Trophoblast cell (in vitro differentiated cells and primary cell): ENCODE results near the gene BBS4.

Source experiments
- DNase-seq, 2 donors: peaks; one replicate each; pipeline ENCODE4 v3.0.0-alpha.2; 2016
- H2AFZ ChIP-seq: 2 replicates; pipeline ENCODE4 v1.6.1; 2013; ENCODE audit warnings: low read length, moderate library complexity, mild to moderate bottlenecking; ENCODE audit not compliant: insufficient read depth, poor library complexity
- H2AK5ac ChIP-seq: 2 replicates; pipeline ENCODE4 v1.6.1; 2013; ENCODE audit warnings: mild to moderate bottlenecking, low read length
- H2BK120ac ChIP-seq: 2 replicates; pipeline ENCODE4 v1.6.1; 2013; ENCODE audit warnings: low read length, mild to moderate bottlenecking, moderate library complexity; ENCODE audit not compliant: insufficient read depth, poor library complexity
- H2BK12ac ChIP-seq: 2 replicates; pipeline ENCODE4 v1.6.1; 2013; ENCODE audit warnings: mild to moderate bottlenecking, low read length, moderate library complexity
- H2BK5ac ChIP-seq: 2 replicates; pipeline ENCODE4 v1.6.1; 2013; ENCODE audit warnings: low read length, low read depth, moderate library complexity, mild to moderate bottlenecking; ENCODE audit not compliant: poor library complexity
- H3K14ac ChIP-seq: 2 replicates; pipeline ENCODE4 v1.6.1; 2013; ENCODE audit warnings: mild to moderate bottlenecking, low read length
- H3K18ac ChIP-seq: 2 replicates; pipeline ENCODE4 v1.6.1; 2013; ENCODE audit warnings: mild to moderate bottlenecking, low read length
- H3K23ac ChIP-seq: 2 replicates; pipeline ENCODE4 v1.6.1; 2013; ENCODE audit warnings: low read length
- H3K27ac ChIP-seq: 2 replicates; pipeline ENCODE4 v1.5.1; 2013; ENCODE audit warnings: low read depth, mild to moderate bottlenecking, inconsistent platforms, low read length, moderate library complexity
- H3K27me3 ChIP-seq: 2 replicates; pipeline ENCODE4 v1.6.1; 2013; ENCODE audit warnings: inconsistent platforms, mild to moderate bottlenecking, low read length, moderate library complexity; ENCODE audit not compliant: insufficient read depth
- H3K36me3 ChIP-seq, 2 experiments: 1 replicate in 1 of 2; 2 replicates in 1 of 2; pipeline ENCODE4 v1.6.1; 2013; ENCODE audit warnings: low read length in 2 of 2, mild to moderate bottlenecking in 2 of 2, moderate library complexity in 1 of 2; ENCODE audit not compliant: insufficient read depth in 2 of 2, control insufficient read depth in 1 of 2
- H3K4ac ChIP-seq: 2 replicates; pipeline ENCODE4 v1.6.1; 2013; ENCODE audit warnings: low read depth, mild to moderate bottlenecking, low read length, moderate library complexity
- H3K4me1 ChIP-seq, 2 experiments: 1 replicate in 1 of 2; 2 replicates in 1 of 2; pipeline ENCODE4 v1.6.1; 2013; ENCODE audit warnings: low read length in 2 of 2, mild to moderate bottlenecking in 2 of 2, moderate library complexity in 1 of 2; ENCODE audit not compliant: insufficient read depth in 2 of 2, control insufficient read depth in 1 of 2
- H3K4me2 ChIP-seq: 2 replicates; pipeline ENCODE4 v1.6.1; 2013; ENCODE audit warnings: inconsistent platforms, mild to moderate bottlenecking, low read length, moderate library complexity
- H3K4me3 ChIP-seq: 2 replicates; pipeline ENCODE4 v1.5.1; 2013; ENCODE audit warnings: mild to moderate bottlenecking, low read depth, low read length, inconsistent platforms
- H3K79me1 ChIP-seq: one replicate; pipeline ENCODE4 v1.6.1; 2013; ENCODE audit warnings: low read length
- H3K79me2 ChIP-seq: 2 replicates; pipeline ENCODE4 v1.6.1; 2013; ENCODE audit warnings: low read length, mild to moderate bottlenecking; ENCODE audit not compliant: control insufficient read depth, insufficient read depth, poor library complexity
- H3K9ac ChIP-seq: 2 replicates; pipeline ENCODE4 v1.6.1; 2013; ENCODE audit warnings: mild to moderate bottlenecking, low read length
- H3K9me3 ChIP-seq: 2 replicates; pipeline ENCODE4 v1.6.1; 2013; ENCODE audit warnings: low read depth, mild to moderate bottlenecking, control low read depth, inconsistent platforms, low read length; ENCODE audit not compliant: insufficient read depth
- H4K12ac ChIP-seq: 2 replicates; pipeline ENCODE4 v1.6.1; 2013; ENCODE audit warnings: low read depth, mild to moderate bottlenecking, low read length, moderate library complexity
- H4K8ac ChIP-seq: 2 replicates; pipeline ENCODE4 v1.6.1; 2013; ENCODE audit warnings: low read depth, mild to moderate bottlenecking, low read length, moderate library complexity
- H4K91ac ChIP-seq: one replicate; pipeline ENCODE4 v1.6.1; 2013; ENCODE audit warnings: low read depth, mild to moderate bottlenecking, low read length, moderate library complexity
- WGBS: extraction: QIAGEN DNeasy Blood & Tissue Kit; methylation state at CpG from one replicate; pipeline ENCODE4 v1.1.7; 2013; ENCODE audit warnings: missing lambda C conversion rate; ENCODE audit not compliant: insufficient read length, insufficient coverage; ENCODE audit errors: extremely low coverage; 5-methylcytosine and 5-hydroxymethylcytosine counted together

The BBS4 gene

DNA sequence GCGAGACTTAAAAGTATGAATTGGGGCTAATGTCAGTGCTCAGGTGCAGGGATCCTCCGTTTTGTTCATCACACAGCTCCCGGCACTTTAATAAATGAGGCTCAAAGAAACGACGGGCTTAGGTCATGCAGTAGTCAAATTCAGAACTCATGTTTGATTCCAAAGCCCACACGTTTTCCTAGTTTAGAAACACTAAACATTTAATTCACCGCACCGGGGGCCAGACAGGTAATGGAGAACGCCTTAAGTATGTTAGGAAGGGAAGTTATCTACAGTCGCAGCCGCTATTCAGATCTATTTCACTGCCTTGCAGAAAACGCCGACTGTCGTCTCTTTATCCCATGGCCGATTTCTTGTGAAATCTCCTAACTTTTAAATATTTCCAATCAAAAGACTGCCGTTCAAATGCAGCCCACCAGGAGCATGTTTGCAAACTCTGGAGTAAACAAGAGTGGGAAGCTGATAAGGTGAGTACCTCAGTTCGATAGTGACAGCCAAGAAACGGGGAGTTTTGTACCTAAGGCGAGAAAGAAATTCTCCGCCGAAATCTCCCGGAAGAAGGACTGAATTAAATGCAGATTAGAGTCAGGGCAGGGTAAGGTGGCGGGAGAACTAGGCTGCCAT is 594 bp upstream of the BBS4 start:
- Histone ChIP-seq H3K4me3 (peak overlapping the region; percentile 76), H3K23ac (no peak overlapping the region), H3K79me1 (peaks cover 9% of the 10 kb centered on the region), H4K8ac (peak overlapping the region; percentile 93), H3K36me3 (no peaks in the 10 kb centered on the region), H4K12ac (peak overlapping the region; percentile 83), H3K27ac (peak overlapping the region; percentile 84), H2AK5ac (no peak overlapping the region), H3K4me1 (peaks cover 2 to 3% of the 10 kb centered on the region in 2 experiments), H3K4me2 (peak overlapping the region; percentile 95), H3K4ac (peak overlapping the region; percentile 60), H2BK120ac (peak overlapping the region; percentile 35), H3K79me2 (no peaks in the 10 kb centered on the region), H2AFZ (peak overlapping the region; percentile 80), H4K91ac (peak overlapping the region; percentile 60), H2BK5ac (no peak overlapping the region), H3K27me3 (no peaks in the 10 kb centered on the region), H3K18ac (peak overlapping the region; percentile 36), H3K9me3 (no peaks in the 10 kb centered on the region), H3K9ac (peak overlapping the region; percentile 70), H2BK12ac (no peak overlapping the region), H3K14ac (peak overlapping the region; percentile 43)
- DNase-seq = peak in 1 of 2 donors; percentile 6
- WGBS = no CpG with 5 or more reads among the region's 23 CpGs

GRCh38 chr15:72688697-72689096 is 2.7 kb downstream of the BBS4 start:
- H3K4me2 ChIP-seq = no peak overlapping the region
- no CpG with 5 or more reads among the region's 5 CpGs for WGBS
- no peak overlapping the region for H2AK5ac ChIP-seq
- H3K27me3 ChIP-seq = no peaks in the 10 kb centered on the region
- no peak overlapping the region for H2BK5ac ChIP-seq
- no peak overlapping the region for H4K12ac ChIP-seq
- H4K8ac ChIP-seq = no peak overlapping the region
- H3K4me1 ChIP-seq = peaks cover 2 to 3% of the 10 kb centered on the region in 2 experiments
- no peak overlapping the region for H2BK120ac ChIP-seq
- no peaks in the 10 kb centered on the region for H3K9me3 ChIP-seq
- H3K79me2 ChIP-seq = no peaks in the 10 kb centered on the region
- no peaks in the 10 kb centered on the region for H3K36me3 ChIP-seq
- no peak overlapping the region for H3K14ac ChIP-seq
- no peak overlapping the region for H4K91ac ChIP-seq
- H3K27ac ChIP-seq = no peak overlapping the region
- H2BK12ac ChIP-seq = no peak overlapping the region
- DNase-seq = no peak
- H3K4me3 ChIP-seq = no peak overlapping the region
- H3K23ac ChIP-seq = no peak overlapping the region
- H3K79me1 ChIP-seq = peaks cover 9% of the 10 kb centered on the region
- no peak overlapping the region for H3K18ac ChIP-seq
- no peak overlapping the region for H3K4ac ChIP-seq
- H2AFZ ChIP-seq = no peak overlapping the region
- H3K9ac ChIP-seq = no peak overlapping the region

- Histone ChIP-seq H2AFZ (no peak overlapping the region), H3K14ac (no peak overlapping the region), H3K4me3 (no peak overlapping the region), H3K18ac (no peak overlapping the region), H3K79me1 (peaks cover 5% of the 10 kb centered on the region), H3K27me3 (no peaks in the 10 kb centered on the region), H3K9ac (no peak overlapping the region), H3K4ac (no peak overlapping the region), H2AK5ac (no peak overlapping the region), H3K36me3 (no peaks in the 10 kb centered on the region), H2BK12ac (no peak overlapping the region), H3K79me2 (no peaks in the 10 kb centered on the region), H2BK5ac (no peak overlapping the region), H3K4me2 (no peak overlapping the region), H4K91ac (no peak overlapping the region), H3K9me3 (no peaks in the 10 kb centered on the region), H3K4me1 (no peaks in the 10 kb centered on the region), H4K12ac (no peak overlapping the region), H3K27ac (no peak overlapping the region), H2BK120ac (no peak overlapping the region), H4K8ac (no peak overlapping the region), H3K23ac (no peak overlapping the region)
- no peak for DNase-seq
- no CpG with 5 or more reads among the region's 5 CpGs for WGBS
These were observed 4.9 kb downstream of the BBS4 start for GRCh38 chr15:72690938-72691337.

DNA sequence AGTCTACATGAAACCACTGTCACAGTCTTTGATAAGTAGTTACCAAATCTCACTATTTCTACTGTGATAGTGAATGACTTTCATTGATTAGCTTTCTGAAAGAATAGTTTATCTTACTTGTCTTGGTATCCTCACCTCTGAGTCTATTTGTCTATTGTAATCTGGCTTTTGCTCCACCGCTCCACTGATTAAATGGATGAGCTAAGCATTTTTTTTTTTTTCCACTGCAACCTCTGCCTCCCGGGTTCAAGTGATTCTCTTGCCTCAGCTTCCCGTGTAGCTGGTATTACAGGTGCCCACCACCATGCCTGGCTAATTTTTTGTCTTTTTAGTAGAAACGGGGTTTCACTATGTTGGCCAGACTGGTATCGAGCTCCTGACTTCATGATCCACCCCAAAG is 12.9 kb downstream of the BBS4 start:
- Histone ChIP-seq H3K18ac (no peak overlapping the region), H3K4me2 (no peak overlapping the region), H2AFZ (no peak overlapping the region), H3K14ac (no peak overlapping the region), H4K12ac (no peak overlapping the region), H4K91ac (no peak overlapping the region), H3K9ac (no peak overlapping the region), H3K79me2 (no peaks in the 10 kb centered on the region), H3K23ac (no peak overlapping the region), H2BK120ac (no peak overlapping the region), H3K79me1 (no peaks in the 10 kb centered on the region), H3K4ac (no peak overlapping the region), H3K27ac (no peak overlapping the region), H4K8ac (no peak overlapping the region), H3K4me1 (no peaks in the 10 kb centered on the region), H2AK5ac (no peak overlapping the region), H2BK5ac (no peak overlapping the region), H3K27me3 (no peaks in the 10 kb centered on the region), H2BK12ac (no peak overlapping the region), H3K9me3 (no peaks in the 10 kb centered on the region), H3K4me3 (no peak overlapping the region), H3K36me3 (no peaks in the 10 kb centered on the region)
- WGBS = no CpG with 5 or more reads among the region's 5 CpGs
- DNase-seq = no peak
